GM20000 (cell line): ENCODE data around the gene TCERG1L.

Experiments used
- DNase-seq: peaks from one replicate; pipeline ENCODE4 v3.0.0; 2012; ENCODE audit warnings: low spot score
- TF ChIP-seq, protein P1 (sequence below): IDR thresholded peaks from 2 replicates; pipeline ENCODE4 v1.5.1; 2012; ENCODE audit warnings: mild to moderate bottlenecking, control low read depth; ENCODE audit errors: extremely low read depth, missing control alignments

Gene TCERG1L

DNA sequence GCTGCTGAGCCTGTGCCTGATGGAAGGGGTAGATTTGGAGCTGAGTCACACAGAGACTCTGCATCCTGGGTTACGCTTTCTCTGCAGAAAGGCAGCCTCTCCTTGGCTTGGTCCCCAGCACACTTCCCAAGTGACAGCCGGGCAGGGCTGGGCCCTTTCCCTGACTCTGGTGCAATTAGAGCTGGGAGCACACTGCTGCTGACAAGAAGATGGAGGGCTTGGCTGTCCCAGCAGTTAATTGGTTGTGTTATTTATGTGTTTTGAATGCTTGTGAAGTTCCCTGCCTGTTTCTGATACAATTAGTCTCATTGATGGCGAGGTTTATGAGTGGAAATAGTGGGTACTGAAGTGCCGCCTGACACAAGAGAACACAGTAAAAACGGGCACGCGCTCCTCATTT, 123.6 kb downstream of the TCERG1L start:
- no peak for DNase-seq
- TF ChIP-seq, protein P1, sequence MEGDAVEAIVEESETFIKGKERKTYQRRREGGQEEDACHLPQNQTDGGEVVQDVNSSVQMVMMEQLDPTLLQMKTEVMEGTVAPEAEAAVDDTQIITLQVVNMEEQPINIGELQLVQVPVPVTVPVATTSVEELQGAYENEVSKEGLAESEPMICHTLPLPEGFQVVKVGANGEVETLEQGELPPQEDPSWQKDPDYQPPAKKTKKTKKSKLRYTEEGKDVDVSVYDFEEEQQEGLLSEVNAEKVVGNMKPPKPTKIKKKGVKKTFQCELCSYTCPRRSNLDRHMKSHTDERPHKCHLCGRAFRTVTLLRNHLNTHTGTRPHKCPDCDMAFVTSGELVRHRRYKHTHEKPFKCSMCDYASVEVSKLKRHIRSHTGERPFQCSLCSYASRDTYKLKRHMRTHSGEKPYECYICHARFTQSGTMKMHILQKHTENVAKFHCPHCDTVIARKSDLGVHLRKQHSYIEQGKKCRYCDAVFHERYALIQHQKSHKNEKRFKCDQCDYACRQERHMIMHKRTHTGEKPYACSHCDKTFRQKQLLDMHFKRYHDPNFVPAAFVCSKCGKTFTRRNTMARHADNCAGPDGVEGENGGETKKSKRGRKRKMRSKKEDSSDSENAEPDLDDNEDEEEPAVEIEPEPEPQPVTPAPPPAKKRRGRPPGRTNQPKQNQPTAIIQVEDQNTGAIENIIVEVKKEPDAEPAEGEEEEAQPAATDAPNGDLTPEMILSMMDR = no peak

- DNase-seq = no peak
- TF ChIP-seq, protein P1 = no peak
Observed at GRCh38 chr10:131187274-131187673, 124.2 kb downstream of the TCERG1L start.

GRCh38 chr10:131186547-131187253, 124.8 kb downstream of the TCERG1L start:
- no peak for DNase-seq
- TF ChIP-seq, protein P1 = no peak

- DNase-seq = no peak
- TF ChIP-seq, protein P1 = no peak
Observed at GRCh38 chr10:131184503-131184902, 127.0 kb downstream of the TCERG1L start.

DNA sequence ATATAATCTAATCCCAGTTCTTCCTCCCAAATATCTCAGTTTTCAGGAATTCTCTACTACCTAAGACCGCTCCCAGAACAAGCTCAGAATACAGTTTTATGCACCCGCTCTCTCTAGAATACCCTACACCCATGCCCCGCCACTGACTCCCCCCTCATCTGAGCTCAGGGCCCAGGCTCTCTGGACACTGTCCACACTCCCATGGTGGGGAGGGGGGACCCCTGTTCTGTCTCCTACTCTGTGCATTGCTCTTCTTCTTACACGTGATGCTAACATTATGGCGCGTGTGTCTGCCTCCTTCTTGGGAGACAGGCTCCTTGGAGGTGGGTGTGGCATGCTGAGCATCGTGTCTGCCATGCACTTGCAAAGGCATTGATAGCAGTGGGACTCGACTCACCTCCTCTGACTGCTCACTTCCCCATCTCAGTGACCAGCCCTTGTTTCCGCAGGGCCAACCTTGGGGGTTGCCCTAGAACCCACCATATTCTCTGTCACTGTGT, 127.9 kb downstream of the TCERG1L start:
- no peak for DNase-seq
- TF ChIP-seq, protein P1 = no peak

DNA sequence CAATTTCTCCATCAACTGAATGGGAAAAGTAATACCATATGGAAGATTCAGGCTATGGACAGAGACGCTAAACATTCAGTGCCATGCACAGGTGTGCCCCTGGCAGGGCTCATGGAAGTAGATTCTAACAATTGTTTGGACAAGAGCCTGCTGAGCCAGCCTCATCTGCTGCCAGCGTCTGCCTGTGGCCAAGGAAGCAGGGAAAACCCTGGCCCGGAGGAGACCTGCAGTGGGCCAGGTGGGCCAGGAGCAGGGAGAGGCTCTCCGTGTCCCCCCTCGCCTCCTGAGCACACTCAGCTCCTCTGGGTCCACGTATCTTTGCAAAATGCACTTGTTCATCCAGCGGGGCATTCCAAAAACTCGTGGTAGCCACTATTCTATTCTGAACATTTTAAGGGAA, 130.1 kb downstream of the TCERG1L start:
- TF ChIP-seq, protein P1 = no peak
- no peak for DNase-seq

DNA sequence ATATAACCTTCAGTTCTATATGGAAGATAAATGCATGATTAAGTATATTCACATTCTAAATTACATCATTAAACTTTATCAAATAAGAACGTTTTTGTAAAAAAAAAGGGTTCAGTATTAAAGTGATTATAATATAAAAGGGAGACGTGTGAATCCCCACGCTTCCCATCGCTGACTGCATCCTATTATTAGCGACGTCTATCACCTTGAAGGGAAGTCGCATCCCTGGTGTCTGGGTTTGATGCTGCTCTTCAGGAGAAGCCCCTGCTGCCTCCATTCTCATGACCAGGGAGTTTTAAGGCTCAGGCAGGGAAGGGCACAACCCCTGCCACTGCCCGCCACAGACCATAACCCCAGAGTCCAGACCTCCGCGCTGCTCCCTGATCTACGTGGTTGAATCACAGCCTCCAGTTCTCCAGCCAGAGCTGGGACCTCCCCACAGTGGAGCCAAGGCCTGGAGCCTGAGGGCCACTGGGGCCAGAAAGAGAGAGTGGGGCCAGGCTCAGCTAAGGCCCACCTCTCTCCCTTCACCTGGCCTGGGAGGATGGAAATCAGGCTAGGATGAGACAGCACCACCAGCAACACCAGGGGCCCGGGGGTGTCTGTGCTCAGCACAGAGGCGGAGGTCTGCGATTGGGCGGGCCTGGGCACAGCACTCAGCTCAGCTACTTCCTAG, 130.6 kb downstream of the TCERG1L start:
- TF ChIP-seq, protein P1 = no peak
- DNase-seq = no peak
